ENCODE results near the gene NAPA.

- TF ChIP-seq, protein P1, sequence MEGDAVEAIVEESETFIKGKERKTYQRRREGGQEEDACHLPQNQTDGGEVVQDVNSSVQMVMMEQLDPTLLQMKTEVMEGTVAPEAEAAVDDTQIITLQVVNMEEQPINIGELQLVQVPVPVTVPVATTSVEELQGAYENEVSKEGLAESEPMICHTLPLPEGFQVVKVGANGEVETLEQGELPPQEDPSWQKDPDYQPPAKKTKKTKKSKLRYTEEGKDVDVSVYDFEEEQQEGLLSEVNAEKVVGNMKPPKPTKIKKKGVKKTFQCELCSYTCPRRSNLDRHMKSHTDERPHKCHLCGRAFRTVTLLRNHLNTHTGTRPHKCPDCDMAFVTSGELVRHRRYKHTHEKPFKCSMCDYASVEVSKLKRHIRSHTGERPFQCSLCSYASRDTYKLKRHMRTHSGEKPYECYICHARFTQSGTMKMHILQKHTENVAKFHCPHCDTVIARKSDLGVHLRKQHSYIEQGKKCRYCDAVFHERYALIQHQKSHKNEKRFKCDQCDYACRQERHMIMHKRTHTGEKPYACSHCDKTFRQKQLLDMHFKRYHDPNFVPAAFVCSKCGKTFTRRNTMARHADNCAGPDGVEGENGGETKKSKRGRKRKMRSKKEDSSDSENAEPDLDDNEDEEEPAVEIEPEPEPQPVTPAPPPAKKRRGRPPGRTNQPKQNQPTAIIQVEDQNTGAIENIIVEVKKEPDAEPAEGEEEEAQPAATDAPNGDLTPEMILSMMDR (conservative IDR thresholded peaks at IDR 0.05 in 1 of 2, IDR thresholded peaks at IDR 0.05 in 1 of 2; ENCODE audit: low read depth in 1 of 2, low read length in 2 of 2), result no peak
- no peak for TF ChIP-seq EZH2 (IDR thresholded peaks at IDR 0.05; ENCODE audit: low read length, missing control alignments)
These were observed 20.7 kb downstream of the NAPA start for GRCh38 chr19:47494211-47494547.
